Lower lobe of right lung (tissue), 2 donors: ENCODE data around the gene MAP3K5. TPM values are rescaled to one million over a fixed set of nuclear protein-coding genes. Genes with fewer than 3 reads are reported as not detected.

Source experiments
- ATAC-seq, 2 donors: fragments of 200-7000 bp; cut with Tn5 transposase; one replicate each; pipeline ENCODE4 v1.9.1; 2020 to 2022; ENCODE audit warnings: mild to moderate bottlenecking in 2 of 2, moderate library complexity in 2 of 2
- DNase-seq: peaks from one replicate; pipeline ENCODE4 v3.0.0-alpha.2; 2020
- H3K27ac ChIP-seq: fragments of 200-600 bp; one replicate; pipeline ENCODE4 v1.8.0; 2022
- H3K27me3 ChIP-seq: fragments of 200-600 bp; one replicate; pipeline ENCODE4 v1.8.0; 2022; ENCODE audit warnings: low read depth
- H3K36me3 ChIP-seq: fragments of 200-600 bp; one replicate; pipeline ENCODE4 v1.8.0; 2022; ENCODE audit warnings: mild to moderate bottlenecking
- H3K4me1 ChIP-seq: fragments of 200-600 bp; one replicate; pipeline ENCODE4 v1.8.0; 2022
- H3K4me3 ChIP-seq: fragments of 200-600 bp; one replicate; pipeline ENCODE4 v1.8.0; 2022; ENCODE audit warnings: mild to moderate bottlenecking
- H3K9me3 ChIP-seq: fragments of 200-600 bp; one replicate; pipeline ENCODE4 v1.8.0; 2022
- CTCF ChIP-seq: fragments of 200-600 bp; IDR thresholded peaks from one replicate; pipeline ENCODE4 v1.8.0; 2022; ENCODE audit warnings: antibody characterized with exemption, mild to moderate bottlenecking
- intact Hi-C: fragments of 100-400 bp; cut with DNase I; formaldehyde crosslinking; loops from one replicate; pipeline ENCODE4 v1.11.0; 2022
- total RNA-seq: library from RNA; stranded (reverse); fragmentation: NEBNext Ultra II Directional; extraction: Animal tissue kit (Norgen Biotek cat#: 25700); gene quantifications from one replicate; pipeline ENCODE4 v1.2.1, GENCODE V29; 2021
- donor health status: DM: no; HTN: yes; CAD: no; lungs with severe emphysema.

Gene MAP3K5
- total RNA-seq, 1 donor from 2014 or later: 32.0 TPM

GRCh38 chr6:136571496-136571895 lies 220.8 kb downstream of the MAP3K5 start:
- Histone ChIP-seq H3K4me1 (no peaks in the 10 kb centered on the region), H3K36me3 (peaks cover 43% of the 10 kb centered on the region), H3K27ac (no peak overlapping the region), H3K9me3 (no peaks in the 10 kb centered on the region), H3K27me3 (no peaks in the 10 kb centered on the region), H3K4me3 (no peak overlapping the region)
- TF ChIP-seq CTCF: no peak
- no peak for ATAC-seq
- intact Hi-C loops: no loop called here
- DNase-seq: no peak

GRCh38 chr6:136571065-136571464 lies 221.2 kb downstream of the MAP3K5 start:
- peaks cover 43% of the 10 kb centered on the region for H3K36me3 ChIP-seq
- H3K9me3 ChIP-seq: no peaks in the 10 kb centered on the region
- TF ChIP-seq CTCF: no peak
- no peak overlapping the region for H3K27ac ChIP-seq
- DNase-seq (no peak), ATAC-seq (no peak)
- no peak overlapping the region for H3K4me3 ChIP-seq
- no peaks in the 10 kb centered on the region for H3K27me3 ChIP-seq
- H3K4me1 ChIP-seq: no peaks in the 10 kb centered on the region
- intact Hi-C loops: no loop called here

GRCh38 chr6:136568129-136568528 lies 224.1 kb downstream of the MAP3K5 start:
- ATAC-seq (no peak), DNase-seq (no peak)
- Histone ChIP-seq H3K36me3 (peaks cover 46% of the 10 kb centered on the region), H3K27me3 (no peaks in the 10 kb centered on the region), H3K27ac (no peak overlapping the region), H3K4me3 (no peak overlapping the region), H3K4me1 (no peaks in the 10 kb centered on the region), H3K9me3 (no peaks in the 10 kb centered on the region)
- no peak for TF ChIP-seq CTCF
- intact Hi-C loops: no loop called here

- intact Hi-C loops: no loop called here
- Histone ChIP-seq H3K4me1 (no peaks in the 10 kb centered on the region), H3K27me3 (no peaks in the 10 kb centered on the region), H3K36me3 (peaks cover 46% of the 10 kb centered on the region), H3K4me3 (no peak overlapping the region), H3K9me3 (no peaks in the 10 kb centered on the region), H3K27ac (no peak overlapping the region)
- TF ChIP-seq CTCF: no peak
- DNase-seq (no peak), ATAC-seq (no peak)
Observed at GRCh38 chr6:136567688-136568087, 224.6 kb downstream of the MAP3K5 start.

- DNase-seq: no peak
- ATAC-seq: no peak
- Histone ChIP-seq H3K4me3 (no peak overlapping the region), H3K9me3 (no peaks in the 10 kb centered on the region), H3K36me3 (peaks cover 54% of the 10 kb centered on the region), H3K27me3 (no peaks in the 10 kb centered on the region), H3K27ac (no peak overlapping the region), H3K4me1 (no peaks in the 10 kb centered on the region)
- no peak for TF ChIP-seq CTCF
- intact Hi-C loops: no loop called here
Observed at GRCh38 chr6:136566851-136567250, 225.4 kb downstream of the MAP3K5 start.

GRCh38 chr6:136566007-136566487 lies 226.2 kb downstream of the MAP3K5 start:
- Histone ChIP-seq H3K4me3 (no peak overlapping the region), H3K9me3 (no peaks in the 10 kb centered on the region), H3K36me3 (peaks cover 62% of the 10 kb centered on the region), H3K4me1 (no peaks in the 10 kb centered on the region), H3K27me3 (no peaks in the 10 kb centered on the region), H3K27ac (no peak overlapping the region)
- TF ChIP-seq CTCF: no peak
- ATAC-seq (no peak), DNase-seq (peak; percentile 61)
- intact Hi-C loops: no loop called here
